GM23248 (cell line): ENCODE results near the gene DELE1. TPM values are rescaled to one million over a fixed set of nuclear protein-coding genes. Genes with fewer than 3 reads are reported as not detected.

ENCODE experiments used
- DNase-seq: peaks from one replicate; pipeline ENCODE4 v3.0.0-alpha.2; 2015
- H2AFZ ChIP-seq: fragments of 200-600 bp; sonication (generic); 2 replicates; pipeline ENCODE4 v1.6.1; 2016; ENCODE audit warnings: antibody characterized with exemption
- H3F3A ChIP-seq: fragments of 200-600 bp; sonication (generic); 2 replicates; pipeline ENCODE4 v1.6.1; 2016; ENCODE audit warnings: mild to moderate bottlenecking, antibody characterized with exemption, mixed run types; ENCODE audit not compliant: insufficient read depth
- H3K27ac ChIP-seq: fragments of 200-600 bp; sonication (generic); 2 replicates; pipeline ENCODE4 v1.5.1; 2016; ENCODE audit warnings: mild to moderate bottlenecking
- H3K27me3 ChIP-seq: fragments of 200-600 bp; sonication (generic); replicated peaks from 2 replicates; pipeline ENCODE4 v1.6.1; 2016; ENCODE audit warnings: mild to moderate bottlenecking; ENCODE audit not compliant: insufficient read depth
- H3K36me3 ChIP-seq: fragments of 200-600 bp; sonication (generic); 2 replicates; pipeline ENCODE4 v1.6.1; 2016; ENCODE audit warnings: low read depth, mild to moderate bottlenecking
- H3K4me1 ChIP-seq: fragments of 200-600 bp; sonication (generic); 2 replicates; pipeline ENCODE4 v1.6.1; 2016; ENCODE audit warnings: mild to moderate bottlenecking; ENCODE audit not compliant: insufficient read depth
- H3K4me2 ChIP-seq: fragments of 200-600 bp; sonication (generic); one replicate; pipeline ENCODE4 v1.6.1; 2016; ENCODE audit warnings: mild to moderate bottlenecking; ENCODE audit not compliant: unreplicated experiment
- H3K4me3 ChIP-seq: fragments of 200-600 bp; sonication (generic); 2 replicates; pipeline ENCODE4 v1.5.1; 2016; ENCODE audit warnings: mild to moderate bottlenecking
- H3K79me2 ChIP-seq: fragments of 200-600 bp; sonication (generic); 2 replicates; pipeline ENCODE4 v1.6.1; 2016; ENCODE audit warnings: mild to moderate bottlenecking; ENCODE audit not compliant: insufficient read depth
- H3K9ac ChIP-seq: fragments of 200-600 bp; sonication (generic); 2 replicates; pipeline ENCODE4 v1.6.1; 2016; ENCODE audit warnings: mild to moderate bottlenecking
- H3K9me2 ChIP-seq: fragments of 200-600 bp; sonication (generic); 2 replicates; pipeline ENCODE4 v1.6.1; 2016; ENCODE audit warnings: mixed run types, mild to moderate bottlenecking, moderate library complexity; ENCODE audit not compliant: insufficient read depth
- H3K9me3 ChIP-seq: fragments of 200-600 bp; sonication (generic); one replicate; pipeline ENCODE4 v1.6.1; 2017; ENCODE audit warnings: low read depth
- H4K20me1 ChIP-seq: fragments of 200-600 bp; sonication (generic); 2 replicates; pipeline ENCODE4 v1.6.0; 2016; ENCODE audit not compliant: insufficient read depth
- EZH2 ChIP-seq: fragments of 200-600 bp; sonication (generic); IDR thresholded peaks from 2 replicates; pipeline ENCODE4 v1.6.1; 2018; ENCODE audit warnings: antibody characterized with exemption, mild to moderate bottlenecking; ENCODE audit not compliant: insufficient read depth, poor library complexity, severe bottlenecking
- EZH2phosphoT487 ChIP-seq: fragments of 200-600 bp; sonication (generic); IDR thresholded peaks from 2 replicates; pipeline ENCODE4 v1.6.1; 2018; ENCODE audit warnings: antibody characterized with exemption, moderate library complexity, mild to moderate bottlenecking, low read depth; ENCODE audit not compliant: insufficient read depth
- WGBS, 2 experiments: methylation state at CpG; one replicate each; pipeline ENCODE4 v1.1.6; 2015 to 2017; ENCODE audit warnings: low lambda C conversion rate in 2 of 2, low coverage in 1 of 2; ENCODE audit errors: missing lambda C conversion rate in 2 of 2; 5-methylcytosine and 5-hydroxymethylcytosine counted together
- in situ Hi-C: fragments of 300-500 bp; cut with MboI; formaldehyde crosslinking; loops from 2 replicates; pipeline ENCODE4 v1.15.0; 2020
- polyA plus RNA-seq: library from polyadenylated mRNA; unstranded; fragments of >200 nt; fragmentation: Nextera tagmentation; extraction: Ambion mirVana; gene quantifications from 2 replicates; pipeline ENCODE4 v1.2.1, GENCODE V29; 2016
- total RNA-seq: library from RNA; depleted of rRNA; stranded (reverse); fragments of >200 nt; shearing (Covaris generic); gene quantifications from 2 replicates; pipeline ENCODE4 v1.2.3, GENCODE V29; 2014

The DELE1 gene
- total and polyA plus RNA-seq, 2 experiments from 2014 or later = 35.1 to 47.9 TPM

DNA sequence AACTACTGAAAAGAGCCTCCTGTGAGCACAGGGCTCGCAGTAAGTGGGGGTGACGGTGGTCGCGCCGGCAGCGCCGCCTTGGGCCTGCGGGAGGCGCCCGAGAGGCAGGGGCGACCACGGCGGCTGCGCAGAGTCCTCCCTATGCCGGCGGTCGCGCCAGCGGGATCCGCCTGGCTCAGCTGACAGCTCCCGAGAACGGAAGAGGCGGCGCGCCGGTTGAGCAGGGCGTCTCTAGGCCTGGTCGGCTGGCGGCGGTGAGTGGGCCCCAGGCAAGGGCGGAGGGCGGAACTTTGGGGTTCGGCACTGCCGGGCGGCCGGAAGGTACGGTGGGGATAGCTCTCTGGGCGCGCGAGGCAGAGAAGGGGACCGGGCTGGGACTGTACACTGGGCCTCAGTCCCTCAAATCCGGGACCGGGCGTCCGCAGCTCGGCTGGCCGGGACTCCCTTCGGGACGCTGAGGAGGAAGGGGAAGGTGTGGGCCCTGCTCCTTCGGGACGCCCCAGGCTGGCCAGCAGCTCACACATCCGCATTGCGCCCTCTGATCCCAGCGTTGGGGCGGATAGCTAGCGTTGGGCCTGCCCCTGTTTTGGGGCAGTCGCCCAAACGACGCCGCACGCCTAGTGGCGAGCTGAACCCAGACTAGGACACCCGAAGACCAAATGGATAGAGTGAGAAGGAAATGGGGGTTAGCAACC lies 45.4 kb downstream of the DELE1 start, which contains the start of gene RNF14:
TSS of gene RNF14 (plus strand) at position 192 of the 695 bp plus-strand sequence. CDS start 4,484 bp downstream, outside the sequence.
- H3K27ac ChIP-seq = peak within 1 kb of the TSS; percentile 91
- no peaks in the 10 kb centered on the region for H3K9me3 ChIP-seq
- H3K4me2 ChIP-seq = peak within 1 kb of the TSS; percentile 87
- H3F3A ChIP-seq = peaks cover 35% of the 10 kb centered on the region
- H2AFZ ChIP-seq = peak within 1 kb of the TSS; percentile 98
- peaks cover 7% of the 10 kb centered on the region for H3K36me3 ChIP-seq
- H3K27me3 ChIP-seq = no peaks in the 10 kb centered on the region
- peaks cover 43% of the 10 kb centered on the region for H3K79me2 ChIP-seq
- TF ChIP-seq EZH2phosphoT487 (no peak), EZH2 (no peak)
- peak within 1 kb of the TSS; percentile 82 for H3K4me3 ChIP-seq
- peak; percentile 99 for DNase-seq
- peaks cover 21% of the 10 kb centered on the region for H3K4me1 ChIP-seq
- WGBS, 2 experiments = 1% methylated on average over 60 to 63 of the region's 63 CpGs
- peaks cover 7% of the 10 kb centered on the region; the same call in 1 of the 2 replicates for H4K20me1 ChIP-seq
- H3K9ac ChIP-seq = peak within 1 kb of the TSS; percentile 96
- in situ Hi-C loops = no loop called here
- no peaks in the 10 kb centered on the region for H3K9me2 ChIP-seq

DNA sequence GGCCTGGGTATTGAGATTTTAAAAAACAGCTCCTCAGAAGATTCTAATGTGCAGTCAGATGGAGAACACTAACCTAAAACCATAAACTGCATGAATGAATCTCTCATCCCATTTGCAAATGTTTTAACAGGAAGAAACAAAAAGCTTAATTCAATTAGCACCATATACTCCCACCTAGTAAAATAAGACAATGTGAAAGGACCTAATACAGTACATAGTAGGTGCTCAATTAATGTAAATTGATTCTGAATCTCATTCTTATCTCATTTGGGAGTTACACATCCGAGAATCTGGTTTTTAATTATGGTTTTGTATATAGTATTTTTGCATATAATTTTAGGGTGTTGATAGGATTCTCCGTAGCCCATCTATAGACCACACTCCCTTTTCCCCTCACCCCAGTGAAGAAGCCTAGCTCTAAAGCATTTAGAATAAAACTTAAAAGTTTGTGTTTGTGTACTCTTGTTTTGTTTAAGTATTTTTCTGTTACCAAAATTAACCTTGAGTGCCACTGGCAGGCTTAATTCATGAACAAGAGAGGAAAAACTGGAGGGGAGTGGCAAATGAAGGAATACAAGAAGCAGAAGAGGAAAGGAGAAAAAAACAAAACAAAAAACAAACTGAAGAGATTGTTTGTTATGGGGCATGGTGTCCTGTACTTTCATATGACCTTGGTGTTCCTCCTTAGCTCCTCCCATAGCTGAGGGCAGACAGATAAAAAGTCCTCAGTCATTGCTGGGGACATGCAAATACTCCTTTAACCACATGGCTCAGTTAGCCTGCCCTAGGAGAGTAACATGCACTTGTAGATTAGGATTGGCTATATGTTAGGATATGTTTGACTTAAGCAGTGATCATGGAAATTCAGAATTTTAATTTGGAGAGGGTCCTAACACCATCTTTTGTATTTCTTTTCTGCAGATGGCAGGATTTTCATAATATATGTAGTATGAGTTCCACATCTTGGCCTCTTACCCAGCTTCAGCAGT lies 46.4 kb downstream of the DELE1 start:
- H3K9me2 ChIP-seq = no peaks in the 10 kb centered on the region
- peaks cover 43% of the 10 kb centered on the region for H3F3A ChIP-seq
- peak overlapping the region; percentile 96 for H3K9ac ChIP-seq
- no peak for TF ChIP-seq EZH2
- no peak for TF ChIP-seq EZH2phosphoT487
- H3K4me1 ChIP-seq = peaks cover 26% of the 10 kb centered on the region
- H4K20me1 ChIP-seq = peaks cover 8% of the 10 kb centered on the region; the same call in 1 of the 2 replicates
- H3K4me2 ChIP-seq = peak overlapping the region; percentile 87
- peak overlapping the region; percentile 98 for H2AFZ ChIP-seq
- H3K36me3 ChIP-seq = peaks cover 17% of the 10 kb centered on the region
- no peaks in the 10 kb centered on the region for H3K27me3 ChIP-seq
- no peaks in the 10 kb centered on the region for H3K9me3 ChIP-seq
- H3K79me2 ChIP-seq = peaks cover 53% of the 10 kb centered on the region
- H3K4me3 ChIP-seq = peak overlapping the region; percentile 82
- 70 to 77% methylated on average over 2 of the region's 2 CpGs for WGBS, 2 experiments
- in situ Hi-C loops = no loop called here
- peak overlapping the region; percentile 91 for H3K27ac ChIP-seq
- peak; percentile 46 for DNase-seq

DNA sequence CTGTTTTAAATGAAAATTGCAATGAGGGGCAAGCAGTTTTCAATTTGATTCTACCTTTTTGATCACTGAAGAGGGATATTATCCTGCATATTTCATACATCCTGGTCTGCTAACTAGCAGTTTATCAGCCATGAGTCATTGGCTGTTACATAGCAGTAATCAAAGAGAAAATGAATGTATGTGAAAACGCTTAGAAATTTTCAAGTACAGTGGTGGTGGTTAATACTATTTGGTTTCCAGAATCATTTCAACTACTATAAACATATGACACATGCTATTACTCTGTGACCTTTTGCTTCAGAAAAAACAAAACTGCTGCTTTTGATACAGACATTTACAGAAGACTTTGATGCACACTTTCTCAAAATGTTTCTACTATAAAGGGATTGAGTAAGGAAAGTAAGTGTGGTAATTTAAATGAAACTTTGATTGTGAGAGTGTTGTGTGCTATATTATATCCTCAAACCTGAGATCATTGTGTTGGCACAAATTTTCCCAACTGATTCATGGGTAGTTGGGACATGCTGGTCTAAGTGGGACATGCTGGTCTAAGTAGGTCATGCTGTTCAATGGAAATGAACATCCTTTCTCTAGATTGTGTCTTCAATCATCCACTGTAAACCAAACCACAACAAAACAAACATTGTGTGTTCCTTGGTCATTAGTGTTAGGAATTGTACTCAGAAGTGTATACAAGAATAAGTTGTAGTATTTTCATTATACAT lies 50.4 kb downstream of the DELE1 start:
- H3K36me3 ChIP-seq = peaks cover 49% of the 10 kb centered on the region
- peak overlapping the region; percentile 5 for H3K4me2 ChIP-seq
- 0 out of 2 replicates have a peak overlapping the region, but pooled peaks have one; percentile 1 for H3K9ac ChIP-seq
- H3K4me1 ChIP-seq = peaks cover 26% of the 10 kb centered on the region
- 21 to 30% methylated on average over 1 of the region's 1 CpG for WGBS, 2 experiments
- no peaks in the 10 kb centered on the region for H3K9me2 ChIP-seq
- no peak overlapping the region for H2AFZ ChIP-seq
- no peak overlapping the region for H3K4me3 ChIP-seq
- TF ChIP-seq EZH2 (no peak), EZH2phosphoT487 (no peak)
- no peaks in the 10 kb centered on the region for H3K9me3 ChIP-seq
- DNase-seq = peak; percentile 65
- peaks cover 8% of the 10 kb centered on the region; the same call in 1 of the 2 replicates for H4K20me1 ChIP-seq
- H3K27ac ChIP-seq = peak overlapping the region; percentile 39
- H3K27me3 ChIP-seq = no peaks in the 10 kb centered on the region
- in situ Hi-C loops = no loop called here
- H3K79me2 ChIP-seq = peaks cover 88% of the 10 kb centered on the region
- H3F3A ChIP-seq = peaks cover 38% of the 10 kb centered on the region

DNA sequence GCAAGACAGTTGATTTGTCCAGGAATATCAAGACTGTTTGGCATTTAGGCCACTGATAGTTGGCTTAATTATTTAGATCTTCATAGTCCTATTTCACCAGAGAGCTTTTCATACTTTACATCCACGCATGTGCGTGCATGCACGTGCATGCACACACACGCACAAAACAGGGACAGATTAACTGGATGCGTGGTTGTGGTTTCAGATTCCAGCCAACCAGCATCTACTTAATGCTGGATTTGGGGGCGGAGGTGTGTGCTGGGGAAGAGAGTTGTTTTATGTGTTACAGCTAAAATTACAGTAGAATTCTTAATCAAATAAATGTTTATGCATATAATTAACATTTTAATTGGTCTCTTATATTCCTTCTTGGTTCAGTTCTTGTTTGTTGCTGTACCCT lies 52.5 kb downstream of the DELE1 start:
- H3K9me2 ChIP-seq = no peaks in the 10 kb centered on the region
- no peak overlapping the region for H3K4me2 ChIP-seq
- in situ Hi-C loops = no loop called here
- WGBS, 2 experiments = 89 to 90% methylated on average over 6 of the region's 6 CpGs
- H3K4me3 ChIP-seq = no peak overlapping the region
- no peak overlapping the region for H3K9ac ChIP-seq
- H3K27me3 ChIP-seq = no peaks in the 10 kb centered on the region
- DNase-seq = no peak
- H3F3A ChIP-seq = peaks cover 23% of the 10 kb centered on the region
- H4K20me1 ChIP-seq = peaks cover 8% of the 10 kb centered on the region; the same call in 1 of the 2 replicates
- no peak overlapping the region for H2AFZ ChIP-seq
- no peak overlapping the region for H3K27ac ChIP-seq
- peaks cover 12% of the 10 kb centered on the region for H3K4me1 ChIP-seq
- peaks cover 64% of the 10 kb centered on the region for H3K36me3 ChIP-seq
- H3K79me2 ChIP-seq = peaks cover 72% of the 10 kb centered on the region
- TF ChIP-seq EZH2phosphoT487 = no peak
- no peak for TF ChIP-seq EZH2
- H3K9me3 ChIP-seq = no peaks in the 10 kb centered on the region
